Inferior parietal cortex (tissue), 1 donor: ENCODE results near the gene PACSIN2.
"Not testable (repeated sequence)": the region's sequence is repeated elsewhere in the genome, so short reads cannot be mapped to it uniquely, and the experiment has no call there.

Experiments
- DNase-seq: peaks from one replicate; pipeline ENCODE4 v3.0.0-alpha.2; 2016; ENCODE audit errors: extremely low spot score

PACSIN2 gene

DNA sequence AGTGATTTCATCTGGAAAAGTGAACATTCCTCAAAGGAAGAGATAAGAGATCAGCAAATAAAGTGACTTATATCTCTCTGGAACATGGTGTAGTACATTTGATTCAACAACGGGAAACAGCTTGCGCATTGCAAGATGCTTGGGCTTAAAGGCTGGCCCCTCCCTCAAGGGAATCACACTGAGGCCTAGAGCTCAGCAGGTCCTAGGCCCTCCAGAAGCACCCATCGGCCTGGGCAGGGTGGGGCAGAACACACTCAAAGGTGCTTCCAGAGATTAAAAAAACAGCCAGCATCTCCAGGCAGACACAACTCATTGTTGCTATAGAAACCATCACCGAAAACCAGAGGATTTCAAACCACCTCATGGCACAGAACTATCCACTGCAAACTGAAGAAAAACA is 88.8 kb downstream of the PACSIN2 start:
- DNase-seq, result no peak

DNA sequence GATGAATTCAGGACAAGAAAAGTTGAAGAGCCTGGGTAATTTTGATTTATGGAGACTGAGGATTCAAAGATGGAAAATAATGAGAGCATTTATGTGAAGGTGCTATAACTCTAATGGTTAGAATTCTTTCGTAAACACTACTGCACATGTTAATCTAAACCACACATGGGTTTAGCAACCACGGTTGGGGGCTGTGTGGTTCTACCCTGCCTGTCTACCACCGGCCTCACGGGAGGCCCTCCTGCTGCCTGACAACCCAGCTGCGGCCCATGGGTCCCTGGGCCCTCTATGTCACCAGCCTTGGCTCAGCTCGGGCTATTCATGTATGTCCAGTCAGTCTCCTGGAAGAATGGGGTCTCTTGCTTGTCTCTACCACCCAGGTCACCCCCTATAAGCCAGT is 89.4 kb downstream of the PACSIN2 start:
- no peak for DNase-seq

DNA sequence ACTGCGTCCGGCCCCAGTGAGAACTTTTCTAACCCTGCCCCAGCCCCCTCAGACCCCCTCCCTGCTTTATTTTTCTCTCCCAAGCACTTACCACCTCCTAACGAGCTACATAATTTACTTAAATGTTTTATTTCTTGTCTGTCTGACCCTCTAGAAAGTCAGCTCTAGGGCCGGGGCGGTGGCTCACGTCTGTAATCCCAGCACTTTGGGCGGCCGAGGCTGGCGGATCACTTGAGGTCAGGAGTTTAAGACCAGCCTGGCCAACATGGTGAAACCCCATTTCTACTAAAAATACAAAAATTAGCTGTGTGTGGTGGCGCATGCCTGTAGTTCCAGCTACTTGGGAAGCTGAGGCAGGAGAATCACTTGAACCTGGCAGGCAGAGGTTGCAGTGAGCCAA is 89.9 kb downstream of the PACSIN2 start:
- not testable (repeated sequence) for DNase-seq

DNA sequence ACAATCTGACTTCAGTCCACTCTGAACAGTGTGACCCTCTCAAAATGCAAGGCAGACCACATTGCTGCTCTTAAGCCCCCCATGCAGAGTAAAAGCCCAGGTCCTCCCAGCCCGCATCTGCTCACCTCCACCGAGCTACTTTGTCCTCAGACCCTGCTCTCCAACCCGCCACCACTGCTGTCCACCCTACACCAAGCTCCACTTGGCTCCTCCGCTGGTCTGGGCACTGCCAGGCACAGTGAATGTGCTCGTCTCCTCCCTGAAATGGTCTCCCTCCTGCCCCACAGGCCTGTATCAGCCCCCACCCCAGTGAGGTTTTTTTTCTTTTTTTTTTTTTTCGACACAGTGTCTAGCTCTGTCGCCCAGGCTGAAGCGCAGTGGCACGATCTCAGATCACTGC is 90.5 kb downstream of the PACSIN2 start:
- no peak for DNase-seq

DNA sequence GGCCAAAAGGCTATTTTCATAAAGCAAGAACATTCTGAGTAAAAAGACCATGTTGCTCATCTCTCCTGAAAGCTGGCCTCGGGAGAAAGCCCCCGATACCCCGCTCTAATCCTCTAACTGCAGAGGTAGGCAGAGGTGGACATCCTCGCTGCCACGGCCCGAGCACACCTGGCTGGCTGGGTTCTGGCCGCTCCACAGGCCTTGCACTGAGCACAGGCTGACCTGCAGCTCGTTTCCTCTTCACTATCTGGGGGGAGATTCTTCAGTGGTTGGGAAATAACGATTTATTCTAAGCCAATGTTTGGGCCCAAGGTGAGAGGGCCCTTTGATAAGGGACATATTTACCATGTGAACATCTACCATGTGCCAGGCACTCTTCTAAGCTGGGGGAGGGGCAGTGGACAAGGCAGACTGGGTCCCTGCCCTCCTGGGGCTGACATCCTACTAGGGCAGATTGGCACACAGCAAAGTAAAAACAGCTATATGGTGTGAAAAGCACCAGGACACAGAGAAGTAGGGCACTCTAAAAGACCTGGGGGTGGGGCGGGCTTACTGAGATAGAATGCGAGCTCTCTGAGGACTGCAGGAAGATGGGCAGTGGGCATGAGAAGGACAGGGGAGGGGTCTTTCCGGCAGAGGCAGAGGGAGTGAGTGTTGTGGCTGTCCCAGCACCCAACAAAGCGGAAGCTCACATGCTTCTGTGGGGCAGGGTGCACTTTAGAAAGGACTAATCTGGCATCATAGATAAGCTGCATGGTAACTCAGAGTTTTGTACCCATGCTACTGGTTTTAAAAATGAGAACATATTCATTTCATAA is 92.4 kb downstream of the PACSIN2 start:
- no peak for DNase-seq

DNA sequence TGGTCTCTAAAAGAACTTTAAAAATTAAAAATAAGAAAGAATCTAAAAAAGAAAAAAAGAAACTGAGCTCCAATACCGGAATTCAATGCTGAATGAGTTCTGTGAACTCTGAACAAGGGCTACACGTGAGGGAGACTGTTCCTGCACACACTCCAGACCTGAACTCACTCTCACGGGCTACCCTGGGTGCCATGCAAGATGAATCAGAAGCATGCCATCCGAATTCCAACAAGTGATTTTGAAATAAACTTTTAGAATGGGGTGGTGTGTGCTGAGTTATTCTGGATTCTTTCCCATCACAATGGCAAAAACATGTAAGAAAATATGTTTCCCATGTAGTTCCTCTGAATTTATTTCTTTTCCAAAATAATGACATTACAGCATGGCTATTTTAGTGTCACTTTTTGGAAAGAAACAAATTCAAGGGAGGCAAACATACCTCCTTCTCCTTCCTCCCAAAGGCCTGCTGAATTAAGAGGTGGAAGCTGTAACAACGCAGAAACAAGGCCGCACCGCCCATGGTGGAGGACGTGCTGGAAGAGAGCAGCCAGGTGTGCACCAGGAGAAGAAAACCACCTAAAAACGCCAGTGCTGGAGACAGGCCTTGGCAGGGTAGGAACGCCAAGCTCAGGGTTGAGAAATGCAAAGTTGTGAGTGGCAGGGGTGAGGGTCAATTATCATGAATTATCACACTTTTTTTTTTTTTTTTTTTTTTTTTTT is 94.7 kb downstream of the PACSIN2 start:
- no peak for DNase-seq

DNA sequence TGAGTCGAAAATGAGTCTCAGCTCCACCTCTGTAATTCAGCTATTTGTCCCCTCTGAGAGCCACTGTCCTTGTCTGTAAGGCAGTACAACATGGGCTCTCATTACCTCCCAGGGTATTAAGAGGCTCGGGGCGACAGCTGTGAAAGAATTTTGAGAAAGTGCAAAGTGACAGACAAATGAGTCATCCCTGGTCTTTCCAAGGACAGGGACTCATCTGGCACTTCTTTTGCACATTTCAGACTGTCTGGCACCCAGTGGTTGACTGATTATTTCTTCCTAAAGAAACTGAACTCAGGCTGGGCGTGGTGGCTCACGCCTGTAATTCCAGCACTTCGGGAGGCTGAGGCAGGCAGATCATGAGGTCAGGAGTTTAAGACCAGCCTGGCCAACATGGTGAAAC is 95.8 kb downstream of the PACSIN2 start:
- DNase-seq, result no peak

DNA sequence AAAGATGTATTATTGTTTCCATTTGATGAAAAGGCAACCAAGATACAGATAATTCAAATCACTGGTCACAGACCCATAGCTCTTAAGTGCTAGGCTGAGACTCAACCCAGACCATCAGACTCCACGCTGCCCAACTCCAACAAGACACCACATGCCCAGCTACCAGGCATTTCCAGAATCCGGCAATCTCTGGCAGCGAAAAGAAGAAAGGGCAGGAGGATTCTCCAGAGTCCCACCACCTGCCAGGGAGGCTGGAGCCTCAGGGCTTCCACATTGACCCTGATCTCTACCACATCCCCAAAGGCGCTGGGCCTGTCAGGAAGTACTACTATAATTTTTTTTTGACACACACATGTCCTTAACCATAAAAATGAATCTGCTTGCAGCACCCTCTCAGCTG is 96.4 kb downstream of the PACSIN2 start:
- DNase-seq, result no peak

DNA sequence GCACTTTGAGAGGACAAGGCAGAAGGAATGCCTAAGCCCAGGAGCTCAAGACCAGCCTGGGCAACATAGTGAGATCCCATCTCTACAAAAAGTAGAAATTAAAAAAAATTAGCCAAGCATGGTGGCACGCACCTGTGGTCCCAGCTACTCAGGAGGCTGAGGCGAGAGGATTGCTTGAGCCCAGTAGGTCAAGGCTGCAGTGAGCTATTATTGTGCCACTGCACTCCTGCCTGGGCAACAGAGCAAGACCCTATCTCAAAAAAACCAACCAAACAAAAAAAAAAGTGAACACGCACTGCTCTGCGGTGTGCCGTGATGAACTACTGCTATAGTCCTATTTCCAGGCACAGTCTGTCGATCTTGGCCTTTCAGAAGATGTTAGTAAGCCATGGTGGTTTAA is 97.6 kb downstream of the PACSIN2 start:
- not testable (repeated sequence) for DNase-seq

DNA sequence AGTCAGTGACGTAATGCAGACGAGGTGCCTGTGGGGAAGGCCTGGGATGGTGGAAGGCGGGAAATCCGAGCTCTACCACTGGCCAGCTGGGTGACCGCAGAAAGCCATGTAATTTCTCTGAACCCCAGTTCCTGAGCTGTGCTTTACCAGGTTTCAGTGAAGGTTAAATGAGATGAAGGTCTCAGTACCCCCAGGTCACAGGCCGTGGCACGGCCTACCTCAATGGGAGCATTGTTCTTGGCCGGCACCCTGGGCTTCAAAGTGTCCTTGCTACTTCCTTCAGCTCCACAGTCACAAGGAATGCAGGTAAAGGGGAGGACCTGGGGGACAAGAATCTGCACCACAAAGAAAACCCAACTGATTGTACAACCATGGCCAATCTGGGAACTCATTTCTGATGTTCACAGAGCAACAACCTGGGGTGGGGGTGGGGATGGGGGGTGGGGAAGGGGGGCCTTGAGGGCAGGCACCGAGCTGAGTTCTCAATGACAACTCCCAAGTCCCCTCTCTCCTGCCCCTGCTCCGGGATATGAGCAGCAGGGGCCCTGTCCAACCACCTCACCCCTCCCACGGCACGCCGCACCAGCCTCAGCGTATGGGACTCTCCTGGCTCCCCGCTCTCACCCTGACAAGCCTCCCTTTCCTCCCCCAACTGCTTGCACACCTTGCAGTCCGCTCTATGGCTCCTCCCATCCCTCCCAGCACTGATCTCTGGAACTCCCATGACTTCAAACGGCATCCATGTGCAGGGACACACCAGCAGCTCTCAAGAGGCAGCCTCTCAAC is 98.8 kb downstream of the PACSIN2 start:
- DNase-seq, result no peak

DNA sequence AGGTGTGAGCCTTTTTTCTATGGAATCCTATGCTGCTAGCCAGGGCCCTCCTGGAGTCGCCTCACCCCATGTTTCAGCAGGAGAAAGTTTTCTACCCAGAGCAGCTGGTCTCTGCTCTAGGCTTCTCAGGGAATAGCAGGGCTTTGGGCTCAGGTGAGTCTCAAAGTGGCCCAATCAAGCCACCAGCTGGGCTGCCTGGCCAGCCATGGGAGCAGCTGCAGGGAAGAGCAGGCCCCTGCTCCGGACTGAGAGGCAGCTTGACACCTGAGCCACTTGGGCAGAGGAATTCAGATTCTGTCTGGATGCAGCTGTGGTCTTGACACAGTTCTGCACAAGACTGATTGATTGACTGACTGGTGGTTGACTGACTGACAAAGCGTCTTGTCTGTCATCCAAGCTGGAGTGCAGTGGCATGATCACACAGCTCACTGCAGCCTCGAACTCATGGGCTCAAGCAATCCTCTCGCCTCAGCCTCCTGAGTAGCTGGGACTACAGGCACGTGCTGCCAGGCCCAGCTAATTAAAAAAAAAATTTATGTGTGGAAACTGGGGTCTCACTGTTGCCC is 100.4 kb downstream of the PACSIN2 start:
- DNase-seq, result no peak

DNA sequence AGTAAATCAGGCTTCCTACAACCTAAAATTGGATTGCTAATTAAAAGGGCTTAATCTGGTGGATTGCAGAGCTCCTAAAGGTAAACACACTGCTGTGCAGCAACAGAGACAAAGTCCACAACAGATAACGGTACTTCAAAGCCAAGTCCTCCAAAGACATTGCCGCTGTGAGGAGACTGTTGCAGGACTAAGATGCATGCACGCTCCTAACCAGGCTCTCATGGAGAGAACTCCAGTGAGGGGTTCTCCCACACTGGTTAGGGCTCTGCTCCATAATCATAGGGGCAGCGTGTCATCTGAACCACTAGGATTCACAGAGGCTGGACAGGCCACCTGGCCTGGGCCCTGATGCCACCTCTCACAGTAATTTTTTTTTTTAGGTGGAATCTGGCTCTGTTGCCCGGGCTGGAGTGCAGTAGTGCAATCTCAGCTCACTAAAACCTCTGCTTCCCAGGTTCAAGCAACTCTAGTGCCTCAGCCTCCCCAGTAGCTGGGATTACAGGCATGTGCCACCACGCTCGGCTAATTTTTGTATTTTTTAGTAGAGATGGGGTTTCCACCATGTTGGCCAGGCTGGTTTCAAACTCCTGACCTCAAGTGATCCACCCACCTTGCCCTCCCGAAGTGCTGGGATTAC is 101.0 kb downstream of the PACSIN2 start:
- no peak for DNase-seq

DNA sequence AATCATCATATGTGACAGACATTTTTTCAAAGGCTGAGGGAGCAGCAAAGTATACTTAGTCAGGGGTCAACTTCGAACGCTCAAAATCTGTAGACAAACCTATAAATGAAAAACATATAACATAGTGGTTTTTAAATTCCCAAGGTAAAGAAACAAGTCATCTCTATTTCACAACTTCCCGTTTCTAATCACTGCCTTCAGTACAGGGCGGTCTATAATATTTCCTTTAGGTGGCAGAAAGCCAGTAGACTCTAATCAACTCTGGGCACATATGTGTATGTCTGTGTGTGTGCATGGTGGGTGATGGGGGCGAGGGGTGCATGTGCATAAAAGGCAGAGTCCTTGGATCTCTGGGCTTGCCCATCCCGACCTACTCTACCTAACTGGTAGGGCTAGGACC is 102.9 kb downstream of the PACSIN2 start:
- no peak for DNase-seq

DNA sequence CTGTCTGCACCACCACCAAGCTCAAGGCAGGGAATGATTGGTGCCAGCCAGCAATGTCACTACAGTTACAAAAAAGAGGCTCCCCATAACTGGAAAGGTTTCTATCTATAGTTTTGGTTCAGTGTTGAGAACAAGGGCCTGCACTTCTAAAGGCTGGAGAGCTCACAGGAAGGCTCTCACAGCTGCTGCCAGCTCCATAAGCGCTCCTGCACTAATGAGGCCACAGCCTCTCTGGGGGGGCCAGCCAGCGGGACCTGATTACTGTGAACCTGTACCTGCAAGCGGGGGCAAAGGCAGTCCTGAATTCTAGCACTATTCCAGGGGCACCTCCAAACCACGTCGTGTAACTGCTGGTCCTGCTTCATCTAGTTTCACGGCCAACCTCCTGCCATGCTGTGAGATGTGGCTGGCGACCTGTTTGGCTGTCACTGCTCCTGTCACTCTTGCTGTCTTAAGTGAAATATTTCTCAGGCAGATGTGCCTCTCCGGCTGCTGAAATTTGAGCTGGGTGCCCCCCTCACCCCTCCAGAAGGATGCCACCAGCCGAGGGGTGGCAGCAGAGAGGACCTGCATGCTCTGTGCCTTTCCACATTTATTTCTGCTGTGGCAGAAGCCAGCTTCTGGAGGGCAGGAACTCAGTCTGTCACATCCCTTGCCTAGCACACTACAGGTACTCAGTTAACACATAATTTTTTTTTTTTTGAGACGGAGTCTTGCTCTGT is 104.6 kb downstream of the PACSIN2 start:
- DNase-seq, result no peak

DNA sequence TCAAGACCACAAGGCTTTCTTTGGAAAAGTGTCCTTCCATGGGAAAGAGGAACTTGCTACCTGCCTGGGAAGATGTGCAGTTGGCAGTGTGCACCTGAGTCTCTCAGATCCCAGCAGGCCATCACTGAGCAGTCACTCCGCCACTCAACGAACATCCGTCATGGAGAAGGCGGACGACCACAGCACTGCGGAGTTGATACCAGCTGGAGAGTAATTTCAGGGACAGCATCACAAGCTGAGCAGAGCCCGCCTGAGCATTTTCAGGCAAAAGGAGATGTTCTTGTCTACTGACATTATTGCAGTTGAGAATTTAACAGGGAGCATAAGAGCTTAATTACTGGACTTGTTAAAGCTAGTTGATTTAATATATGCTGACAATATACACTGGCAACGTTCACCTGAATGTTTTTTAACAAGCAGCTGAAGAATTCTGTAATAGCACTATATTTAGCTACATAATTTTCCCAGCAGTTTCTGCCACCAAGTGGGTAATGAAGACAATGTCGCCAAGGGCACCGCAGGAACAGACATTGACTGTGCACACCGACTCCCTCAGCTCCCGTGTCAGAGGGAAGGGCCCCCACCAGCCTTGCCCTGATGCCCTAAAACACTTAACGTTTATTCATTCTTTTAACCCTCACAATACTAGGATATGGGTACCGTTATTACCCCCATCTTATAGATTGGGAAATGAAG is 105.4 kb downstream of the PACSIN2 start:
- DNase-seq, result no peak

DNA sequence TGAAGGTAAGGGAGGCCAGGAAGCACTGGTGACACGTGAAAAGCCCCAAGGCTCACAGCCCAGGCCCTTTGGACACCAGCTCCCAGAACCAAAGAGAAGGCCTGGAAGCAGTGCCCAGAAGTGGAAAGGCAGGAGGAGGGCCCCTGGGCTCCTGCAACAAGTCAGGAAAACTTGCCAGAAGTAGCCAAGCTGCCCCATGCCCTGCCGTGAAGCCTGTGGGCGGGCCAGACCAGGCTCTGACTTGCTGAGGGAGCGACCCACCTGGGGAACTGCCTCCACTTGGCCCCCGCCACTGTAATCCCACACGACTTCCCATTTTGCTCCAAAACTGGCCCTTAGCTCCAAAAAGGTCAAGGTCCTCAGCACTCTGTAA is 106.6 kb downstream of the PACSIN2 start:
- no peak for DNase-seq

DNA sequence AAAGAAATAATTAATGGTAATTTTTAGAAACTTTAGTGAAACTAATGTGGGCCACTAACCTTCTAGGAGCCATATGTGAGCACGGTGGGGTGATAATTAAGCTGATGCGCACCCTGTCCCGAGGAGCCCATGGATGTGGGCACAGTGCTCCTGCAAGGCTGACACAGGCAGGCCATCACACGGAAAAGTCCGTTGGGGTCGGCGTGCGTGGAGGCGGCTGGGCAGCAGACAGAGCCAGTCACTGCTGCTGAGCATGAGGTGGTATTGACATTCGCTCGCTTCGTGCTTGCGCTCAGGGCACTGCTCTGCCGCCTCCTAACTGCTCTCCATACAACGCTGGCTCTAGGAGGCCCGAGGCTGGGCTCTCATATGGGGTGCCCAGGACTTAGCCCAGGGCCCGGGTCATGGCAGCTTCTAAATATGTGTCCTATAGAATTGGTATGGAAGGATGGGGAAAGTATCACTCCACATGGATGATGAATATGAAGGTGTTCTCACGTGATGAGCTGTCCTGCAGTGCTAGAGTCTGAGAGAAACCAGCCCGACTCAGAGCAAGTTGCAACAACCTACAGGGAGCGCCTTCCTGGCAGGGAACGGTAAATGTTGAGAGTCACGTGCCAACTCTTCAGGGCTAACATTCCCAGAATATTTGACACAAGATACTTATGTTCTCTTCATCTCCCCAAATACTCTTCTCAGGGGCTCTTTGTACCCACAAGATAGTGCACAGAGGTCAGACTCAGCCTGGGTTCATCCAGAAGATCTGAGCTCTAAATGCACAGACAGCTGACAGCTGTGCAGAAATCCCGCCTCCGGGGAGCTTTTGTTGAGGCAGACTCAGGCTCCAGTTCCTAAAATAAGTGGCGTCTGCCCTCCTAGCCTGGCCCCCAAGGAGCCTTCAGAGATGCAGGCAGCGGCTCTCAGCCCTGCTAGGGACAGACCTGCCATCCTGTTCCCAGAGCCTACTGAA is 107.3 kb downstream of the PACSIN2 start:
- no peak for DNase-seq

DNA sequence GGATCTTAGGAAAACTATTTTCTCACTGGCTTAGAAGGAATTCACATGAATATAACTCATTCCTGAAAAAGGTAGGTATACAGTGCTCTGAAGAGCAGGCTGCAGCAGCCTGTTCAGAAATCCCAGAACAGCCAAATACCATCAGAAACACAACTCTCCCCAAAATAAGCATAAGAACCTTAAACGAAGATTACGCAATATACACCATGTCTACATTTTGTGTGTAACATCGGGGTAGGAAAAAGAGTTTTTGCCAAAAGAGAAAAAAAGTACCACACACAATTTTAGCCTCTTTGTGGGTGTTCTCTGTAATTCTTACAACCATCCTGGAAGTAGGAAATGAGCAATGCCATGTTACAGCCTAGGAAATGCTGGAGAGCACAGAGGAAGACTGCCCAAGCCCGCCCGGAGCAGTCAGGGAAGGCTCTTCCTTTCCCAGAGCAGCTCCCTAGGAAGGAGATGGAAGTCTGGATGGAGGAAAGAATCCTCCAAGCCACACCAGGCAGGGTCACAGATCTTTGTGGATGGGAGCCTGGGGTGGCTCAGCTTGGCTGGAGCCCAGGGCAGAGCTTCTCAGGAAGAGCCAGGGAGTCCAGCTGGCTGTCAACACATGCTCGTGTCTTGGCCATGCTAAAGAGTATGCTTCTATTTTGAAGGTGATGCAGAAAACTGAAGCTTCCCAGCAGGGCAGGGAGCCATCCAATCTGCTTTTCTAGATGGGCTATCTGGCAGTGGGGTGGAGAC is 108.2 kb downstream of the PACSIN2 start:
- no peak for DNase-seq
